ENCODE results near the gene BICC1.

Gene BICC1

DNA sequence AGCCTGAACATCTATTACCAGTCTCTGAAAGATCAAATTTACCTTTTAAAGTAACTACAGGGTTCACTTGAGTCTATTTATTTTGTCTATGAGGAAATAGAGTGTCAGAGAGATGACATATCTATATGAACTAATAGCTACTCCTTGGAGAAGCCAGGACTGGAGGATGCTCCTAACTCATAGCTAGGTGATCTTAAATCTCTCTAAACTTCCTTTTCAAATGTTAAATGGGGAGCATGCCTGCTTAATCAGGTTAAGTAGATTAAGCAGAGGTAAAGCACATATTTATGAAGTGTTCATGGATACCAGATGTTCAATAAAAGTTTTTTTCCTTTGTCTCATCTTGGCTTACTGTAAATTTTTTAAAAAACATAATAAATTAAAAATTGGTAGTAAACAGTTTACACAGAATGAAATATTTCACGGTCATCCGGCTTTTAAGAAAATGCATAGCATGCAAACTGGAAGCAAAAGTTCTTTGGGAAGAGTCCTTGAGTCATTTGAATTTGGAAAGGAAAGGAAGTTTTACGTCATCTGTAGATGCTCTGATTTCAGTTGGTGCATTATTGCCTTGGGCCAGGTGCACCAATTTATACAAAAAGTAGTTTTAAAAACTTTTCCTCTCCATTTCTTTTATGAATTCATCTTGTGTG lies 155.1 kb downstream of the BICC1 start:
- TF ChIP-seq, protein P1, sequence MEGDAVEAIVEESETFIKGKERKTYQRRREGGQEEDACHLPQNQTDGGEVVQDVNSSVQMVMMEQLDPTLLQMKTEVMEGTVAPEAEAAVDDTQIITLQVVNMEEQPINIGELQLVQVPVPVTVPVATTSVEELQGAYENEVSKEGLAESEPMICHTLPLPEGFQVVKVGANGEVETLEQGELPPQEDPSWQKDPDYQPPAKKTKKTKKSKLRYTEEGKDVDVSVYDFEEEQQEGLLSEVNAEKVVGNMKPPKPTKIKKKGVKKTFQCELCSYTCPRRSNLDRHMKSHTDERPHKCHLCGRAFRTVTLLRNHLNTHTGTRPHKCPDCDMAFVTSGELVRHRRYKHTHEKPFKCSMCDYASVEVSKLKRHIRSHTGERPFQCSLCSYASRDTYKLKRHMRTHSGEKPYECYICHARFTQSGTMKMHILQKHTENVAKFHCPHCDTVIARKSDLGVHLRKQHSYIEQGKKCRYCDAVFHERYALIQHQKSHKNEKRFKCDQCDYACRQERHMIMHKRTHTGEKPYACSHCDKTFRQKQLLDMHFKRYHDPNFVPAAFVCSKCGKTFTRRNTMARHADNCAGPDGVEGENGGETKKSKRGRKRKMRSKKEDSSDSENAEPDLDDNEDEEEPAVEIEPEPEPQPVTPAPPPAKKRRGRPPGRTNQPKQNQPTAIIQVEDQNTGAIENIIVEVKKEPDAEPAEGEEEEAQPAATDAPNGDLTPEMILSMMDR (IDR thresholded peaks at IDR 0.05; ENCODE audit: low read depth, low read length) = no peak
- in situ Hi-C loops (cut with HindIII; ENCODE audit: low sequenced_read_pairs) = no loop called here
- no peak for DNase-seq (ENCODE audit: low read depth, low spot score)

DNA sequence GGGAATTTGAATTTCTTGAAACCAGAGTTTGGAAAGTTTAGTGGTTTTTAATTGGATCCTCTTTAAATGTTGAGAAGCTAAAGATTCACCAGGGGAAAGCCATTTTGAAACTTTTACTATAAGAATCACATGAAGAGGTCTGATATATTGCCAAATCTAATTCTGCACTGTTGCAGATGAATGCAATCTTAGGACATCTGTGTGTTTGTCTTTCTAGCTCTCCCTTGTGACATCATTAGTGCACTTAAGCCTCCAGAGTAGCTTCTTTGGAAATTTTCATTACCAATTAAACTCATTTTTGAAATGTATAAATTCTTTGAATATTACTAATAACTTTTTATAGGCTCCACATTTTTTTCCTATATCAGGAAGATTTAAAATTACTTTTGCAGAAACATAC lies 160.2 kb downstream of the BICC1 start:
- no peak for DNase-seq (ENCODE audit: low read depth, low spot score)
- TF ChIP-seq, protein P1 (IDR thresholded peaks at IDR 0.05; ENCODE audit: low read depth, low read length) = no peak
- H3K4me3 ChIP-seq (ENCODE audit: low read depth, low read length) = no peak overlapping the region
- in situ Hi-C loops (cut with HindIII; ENCODE audit: low sequenced_read_pairs) = no loop called here

More for the DNA sequence above, 155.1 kb downstream of the BICC1 start:
- no peak overlapping the region for H3K4me3 ChIP-seq (ENCODE audit: low read depth, low read length)

DNA sequence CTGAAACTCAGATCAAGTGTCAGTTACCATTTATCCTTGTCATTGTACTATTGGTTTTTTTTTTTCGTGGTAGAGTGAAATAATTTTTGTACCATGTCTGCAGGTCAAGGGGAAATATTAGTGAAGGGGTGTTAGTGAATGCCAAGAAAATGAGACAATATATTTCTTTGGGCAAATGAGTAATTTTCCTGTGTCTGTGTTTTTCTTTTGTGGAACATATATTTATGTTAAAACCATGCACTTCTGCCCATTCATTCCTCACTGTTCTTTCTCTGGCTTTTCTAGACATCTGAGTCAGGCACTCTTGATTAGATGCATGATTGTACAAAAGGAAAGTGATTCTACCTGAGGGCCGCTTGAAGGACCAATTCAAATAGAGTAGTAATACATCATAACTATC lies 161.6 kb downstream of the BICC1 start:
- in situ Hi-C loops (cut with HindIII; ENCODE audit: low sequenced_read_pairs) = no loop called here
- H3K4me3 ChIP-seq (ENCODE audit: low read depth, low read length) = no peak overlapping the region
- DNase-seq (ENCODE audit: low read depth, low spot score) = peak; percentile 35
- TF ChIP-seq, protein P1 (IDR thresholded peaks at IDR 0.05; ENCODE audit: low read depth, low read length) = no peak

DNA sequence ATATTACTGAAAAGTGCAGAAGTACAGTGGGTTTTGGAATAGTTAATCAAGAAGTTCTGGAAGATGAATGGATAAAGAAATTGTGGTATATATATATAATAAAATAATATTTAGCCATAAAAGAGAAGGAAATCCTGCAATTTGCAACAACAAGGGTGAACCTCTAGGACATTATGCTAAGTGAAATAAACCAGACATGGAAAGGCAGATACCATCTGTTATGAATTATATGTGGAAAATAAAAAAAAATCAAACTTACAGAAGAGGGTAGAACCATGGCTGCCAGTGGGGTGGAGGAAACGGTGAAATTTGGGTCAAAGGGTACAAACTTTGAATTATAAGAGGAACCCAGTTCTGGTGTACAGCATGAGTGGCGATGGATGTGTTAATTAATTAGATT lies 162.6 kb downstream of the BICC1 start:
- TF ChIP-seq, protein P1 (IDR thresholded peaks at IDR 0.05; ENCODE audit: low read depth, low read length) = no peak
- in situ Hi-C loops (cut with HindIII; ENCODE audit: low sequenced_read_pairs) = no loop called here
- DNase-seq (ENCODE audit: low read depth, low spot score) = no peak
- H3K4me3 ChIP-seq (ENCODE audit: low read depth, low read length) = no peak overlapping the region

DNA sequence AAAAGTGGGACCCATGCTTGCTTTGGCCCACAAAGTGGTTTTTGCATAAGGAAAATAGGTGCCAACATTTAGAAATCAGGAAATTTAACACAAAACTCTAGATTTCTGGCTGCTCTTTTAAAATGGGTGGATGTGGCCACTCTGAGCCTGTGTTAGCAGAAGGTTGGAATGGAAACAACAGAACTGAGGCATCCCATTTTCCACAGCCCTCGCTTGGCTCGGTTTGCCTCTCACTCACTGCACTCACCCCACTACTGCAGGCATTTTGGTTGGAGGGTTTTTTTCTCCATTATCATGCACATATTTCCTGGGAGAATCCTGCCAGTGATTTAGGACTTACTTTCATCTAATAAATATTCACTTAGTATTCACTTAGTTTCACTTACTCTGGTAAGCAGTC lies 178.9 kb downstream of the BICC1 start:
- no peak overlapping the region for H3K4me3 ChIP-seq (ENCODE audit: low read depth, low read length)
- DNase-seq (ENCODE audit: low read depth, low spot score) = no peak
- in situ Hi-C loops (cut with HindIII; ENCODE audit: low sequenced_read_pairs) = no loop called here
- TF ChIP-seq, protein P1 (IDR thresholded peaks at IDR 0.05; ENCODE audit: low read depth, low read length) = no peak

DNA sequence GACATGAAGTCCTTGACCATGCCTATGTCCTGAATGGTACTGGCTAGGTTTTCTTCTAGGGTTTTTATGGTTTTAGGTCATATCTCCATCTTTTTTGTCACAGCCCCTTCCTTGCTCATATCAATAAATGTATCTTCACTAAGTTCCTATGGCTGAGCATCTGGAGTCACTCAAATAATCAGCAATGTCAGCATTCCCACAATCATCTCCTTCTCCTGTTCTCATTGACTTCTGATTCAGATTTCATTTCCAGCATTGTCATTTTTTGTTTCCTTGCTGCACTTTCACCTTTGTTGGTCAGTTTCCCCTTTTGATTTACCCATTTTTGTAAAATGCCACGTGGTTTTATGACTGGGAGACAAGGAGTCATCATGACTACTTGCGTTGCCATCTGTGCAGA lies 181.2 kb downstream of the BICC1 start:
- no peak for DNase-seq (ENCODE audit: low read depth, low spot score)
- TF ChIP-seq, protein P1 (IDR thresholded peaks at IDR 0.05; ENCODE audit: low read depth, low read length) = no peak
- in situ Hi-C loops (cut with HindIII; ENCODE audit: low sequenced_read_pairs) = no loop called here
- no peak overlapping the region for H3K4me3 ChIP-seq (ENCODE audit: low read depth, low read length)

Data from astrocyte of the spinal cord (primary cell).